Loucy (cell line): ENCODE data around the gene ZBTB11.

Source experiments
- H2AFZ ChIP-seq: fragments of 200-600 bp; sonication (generic); 2 replicates; pipeline ENCODE4 v1.6.0; 2016; ENCODE audit warnings: antibody characterized with exemption, mild to moderate bottlenecking, low read length, moderate library complexity
- H3F3A ChIP-seq: fragments of 200-600 bp; 2 replicates; pipeline ENCODE4 v1.6.0; 2016; ENCODE audit warnings: antibody characterized with exemption, low read depth, mild to moderate bottlenecking
- H3K27me3 ChIP-seq: fragments of 200-600 bp; sonication (generic); 2 replicates; pipeline ENCODE4 v1.6.1; 2014; ENCODE audit warnings: low read length, mild to moderate bottlenecking; ENCODE audit not compliant: insufficient read depth, poor library complexity, severe bottlenecking
- H3K36me3 ChIP-seq: fragments of 200-600 bp; sonication (generic); 2 replicates; pipeline ENCODE4 v1.6.1; 2016; ENCODE audit warnings: low read length; ENCODE audit not compliant: insufficient read depth
- H3K4me1 ChIP-seq: fragments of 200-600 bp; sonication (generic); 2 replicates; pipeline ENCODE4 v1.5.1; 2014; ENCODE audit warnings: low read length, mild to moderate bottlenecking; ENCODE audit not compliant: insufficient read depth, poor library complexity, severe bottlenecking
- H3K4me2 ChIP-seq: fragments of 200-600 bp; sonication (generic); 2 replicates; pipeline ENCODE4 v1.6.0; 2014; ENCODE audit warnings: antibody characterized with exemption, low read length, low read depth, mild to moderate bottlenecking; ENCODE audit not compliant: poor library complexity, severe bottlenecking
- H3K4me3 ChIP-seq: fragments of 200-600 bp; sonication (generic); 2 replicates; pipeline ENCODE4 v1.5.1; 2014; ENCODE audit warnings: low read length, mild to moderate bottlenecking, mixed read lengths; ENCODE audit not compliant: poor library complexity, severe bottlenecking
- H3K79me2 ChIP-seq: fragments of 200-600 bp; sonication (generic); 2 replicates; pipeline ENCODE4 v1.6.1; 2014; ENCODE audit warnings: low read length; ENCODE audit not compliant: insufficient read depth
- H3K9ac ChIP-seq: fragments of 200-600 bp; sonication (generic); 2 replicates; pipeline ENCODE4 v1.6.0; 2014; ENCODE audit warnings: mild to moderate bottlenecking, low read depth, low read length, moderate library complexity; ENCODE audit not compliant: poor library complexity, severe bottlenecking
- H3K9me2 ChIP-seq: fragments of 200-600 bp; sonication (generic); replicated peaks from 2 replicates; pipeline ENCODE4 v1.6.1; 2016; ENCODE audit warnings: low read depth, low read length, mixed read lengths
- H3K9me3 ChIP-seq: fragments of 200-600 bp; sonication (generic); 2 replicates; pipeline ENCODE4 v1.6.1; 2014; ENCODE audit warnings: mild to moderate bottlenecking, antibody characterized with exemption, low read length, low read depth; ENCODE audit not compliant: insufficient read depth
- H4K20me1 ChIP-seq: fragments of 200-600 bp; sonication (generic); 2 replicates; pipeline ENCODE4 v1.6.0; 2014; ENCODE audit warnings: antibody characterized with exemption, low read length, mild to moderate bottlenecking; ENCODE audit not compliant: insufficient read depth, poor library complexity, severe bottlenecking
- EZH2phosphoT487 ChIP-seq: fragments of 200-600 bp; IDR thresholded peaks from 2 replicates; pipeline ENCODE4 v1.6.1; 2018; ENCODE audit warnings: antibody characterized with exemption, mild to moderate bottlenecking, moderate library complexity, borderline replicate concordance
- TF ChIP-seq, protein P1 (sequence below): fragments of 200-600 bp; sonication (generic); conservative IDR thresholded peaks from 2 replicates; pipeline ENCODE4 v1.5.1; 2014; ENCODE audit warnings: mild to moderate bottlenecking, antibody characterized with exemption, low read length

The ZBTB11 gene

DNA sequence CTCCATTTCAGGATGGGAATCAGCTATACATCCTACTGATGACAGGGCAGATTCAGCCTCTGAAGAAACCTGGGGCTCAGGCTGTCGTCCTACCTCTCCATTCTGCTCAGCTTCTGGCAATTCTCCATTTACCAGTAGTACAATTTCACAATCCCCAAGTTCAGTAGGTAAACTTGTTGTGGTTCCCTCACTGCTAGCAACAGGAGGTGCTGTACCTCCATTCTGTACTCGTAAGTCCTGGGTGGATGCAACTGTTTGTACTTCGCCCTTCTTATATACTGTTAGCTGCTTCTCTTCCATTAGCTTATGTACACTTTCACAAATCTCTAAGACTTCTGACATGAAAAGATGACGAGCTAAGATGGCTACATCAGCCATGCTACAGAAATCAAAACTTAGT is 11.6 kb downstream of the ZBTB11 start:
- Histone ChIP-seq H3K36me3 (peaks cover 60% of the 10 kb centered on the region; the same call in 1 of the 2 replicates), H4K20me1 (no peaks in the 10 kb centered on the region), H2AFZ (no peak overlapping the region), H3K4me3 (no peak overlapping the region), H3K27me3 (no peaks in the 10 kb centered on the region), H3K9ac (no peak overlapping the region), H3F3A (no peaks in the 10 kb centered on the region), H3K4me2 (no peak overlapping the region), H3K79me2 (no peaks in the 10 kb centered on the region), H3K9me2 (no peaks in the 10 kb centered on the region), H3K4me1 (no peaks in the 10 kb centered on the region), H3K9me3 (no peaks in the 10 kb centered on the region)
- no peak for TF ChIP-seq EZH2phosphoT487
- TF ChIP-seq, protein P1, sequence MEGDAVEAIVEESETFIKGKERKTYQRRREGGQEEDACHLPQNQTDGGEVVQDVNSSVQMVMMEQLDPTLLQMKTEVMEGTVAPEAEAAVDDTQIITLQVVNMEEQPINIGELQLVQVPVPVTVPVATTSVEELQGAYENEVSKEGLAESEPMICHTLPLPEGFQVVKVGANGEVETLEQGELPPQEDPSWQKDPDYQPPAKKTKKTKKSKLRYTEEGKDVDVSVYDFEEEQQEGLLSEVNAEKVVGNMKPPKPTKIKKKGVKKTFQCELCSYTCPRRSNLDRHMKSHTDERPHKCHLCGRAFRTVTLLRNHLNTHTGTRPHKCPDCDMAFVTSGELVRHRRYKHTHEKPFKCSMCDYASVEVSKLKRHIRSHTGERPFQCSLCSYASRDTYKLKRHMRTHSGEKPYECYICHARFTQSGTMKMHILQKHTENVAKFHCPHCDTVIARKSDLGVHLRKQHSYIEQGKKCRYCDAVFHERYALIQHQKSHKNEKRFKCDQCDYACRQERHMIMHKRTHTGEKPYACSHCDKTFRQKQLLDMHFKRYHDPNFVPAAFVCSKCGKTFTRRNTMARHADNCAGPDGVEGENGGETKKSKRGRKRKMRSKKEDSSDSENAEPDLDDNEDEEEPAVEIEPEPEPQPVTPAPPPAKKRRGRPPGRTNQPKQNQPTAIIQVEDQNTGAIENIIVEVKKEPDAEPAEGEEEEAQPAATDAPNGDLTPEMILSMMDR, result no peak

DNA sequence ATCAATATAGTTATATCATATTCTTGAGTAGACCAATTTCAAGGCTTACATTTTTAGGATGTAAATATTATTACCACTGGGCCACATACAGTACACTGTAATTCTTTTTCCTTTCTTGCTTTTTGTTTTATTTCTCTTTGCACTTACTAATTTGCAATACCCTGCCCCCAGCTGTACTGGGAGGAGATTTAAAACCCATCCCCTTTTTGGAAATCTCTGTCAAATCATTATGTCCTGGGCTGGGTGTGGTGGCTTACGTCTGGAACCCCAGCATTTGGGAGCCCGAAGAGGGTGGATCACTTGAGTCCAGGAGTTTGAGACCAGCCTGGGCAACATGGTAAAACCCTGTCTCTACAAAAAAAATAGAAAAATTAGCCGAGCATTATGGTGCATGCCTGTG is 16.2 kb downstream of the ZBTB11 start:
- H3F3A ChIP-seq, result no peaks in the 10 kb centered on the region
- no peaks in the 10 kb centered on the region for H3K9me2 ChIP-seq
- H3K4me2 ChIP-seq, result no peak overlapping the region
- no peak overlapping the region for H3K9ac ChIP-seq
- TF ChIP-seq EZH2phosphoT487, result no peak
- TF ChIP-seq, protein P1, result no peak
- H3K4me1 ChIP-seq, result no peaks in the 10 kb centered on the region
- H3K36me3 ChIP-seq, result peaks cover 66% of the 10 kb centered on the region; the same call in 1 of the 2 replicates
- H4K20me1 ChIP-seq, result no peaks in the 10 kb centered on the region
- H2AFZ ChIP-seq, result no peak overlapping the region
- no peaks in the 10 kb centered on the region for H3K9me3 ChIP-seq
- no peaks in the 10 kb centered on the region for H3K27me3 ChIP-seq
- H3K4me3 ChIP-seq, result no peak overlapping the region
- no peaks in the 10 kb centered on the region for H3K79me2 ChIP-seq

DNA sequence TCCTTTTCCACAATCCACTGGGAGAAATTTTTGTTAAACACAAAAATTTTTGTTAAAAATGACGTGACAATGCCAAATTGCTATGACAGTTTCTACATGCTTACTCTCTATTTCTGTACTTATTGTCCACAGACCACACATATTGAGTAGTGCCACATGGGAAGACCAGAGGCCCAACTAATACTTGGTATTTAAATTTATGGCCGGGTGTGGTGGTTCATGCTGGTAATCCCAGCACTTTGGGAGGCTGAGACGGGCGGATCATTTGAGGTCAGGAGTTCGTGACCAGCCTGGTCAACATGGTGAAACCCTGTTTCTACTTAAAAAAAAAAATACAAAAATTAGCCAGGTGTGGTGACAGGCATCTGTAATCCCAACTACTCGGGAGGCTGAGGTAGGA is 20.3 kb downstream of the ZBTB11 start:
- no peak overlapping the region for H3K4me2 ChIP-seq
- no peak overlapping the region for H3K9ac ChIP-seq
- no peak for TF ChIP-seq EZH2phosphoT487
- TF ChIP-seq, protein P1, result no peak
- no peak overlapping the region for H3K4me3 ChIP-seq
- H3K9me2 ChIP-seq, result no peaks in the 10 kb centered on the region
- H3K9me3 ChIP-seq, result no peaks in the 10 kb centered on the region
- H2AFZ ChIP-seq, result no peak overlapping the region
- H4K20me1 ChIP-seq, result no peaks in the 10 kb centered on the region
- H3K27me3 ChIP-seq, result no peaks in the 10 kb centered on the region
- H3K36me3 ChIP-seq, result peaks cover 72% of the 10 kb centered on the region
- no peaks in the 10 kb centered on the region for H3K79me2 ChIP-seq
- H3K4me1 ChIP-seq, result no peaks in the 10 kb centered on the region
- H3F3A ChIP-seq, result no peaks in the 10 kb centered on the region
